B cell (primary cell): Measurements from ENCODE around the gene NUP35. TPM values are rescaled to one million over a fixed set of nuclear protein-coding genes. Genes with fewer than 3 reads are reported as not detected.

ENCODE experiments used
- ATAC-seq: fragments of 200-7000 bp; cut with Tn5 transposase; one replicate; pipeline ENCODE4 v1.10.0; 2021; ENCODE audit warnings: low read depth, mild to moderate bottlenecking, moderate number of reproducible peaks, moderate library complexity
- CTCF ChIA-PET: fragments of 350-600 bp; sonication (Branson Sonifier 250); formaldehyde crosslinking; loops from one replicate; lab custom pipeline; 2021; ENCODE audit warnings: antibody characterized with exemption, inconsistent platforms; lab: Charles Lee
- POLR2A ChIA-PET: fragments of 350-600 bp; sonication (Branson Sonifier 250); formaldehyde crosslinking; loops from one replicate; lab custom pipeline; 2021; ENCODE audit warnings: antibody characterized with exemption; lab: Charles Lee
- DNase-seq: peaks from one replicate; pipeline ENCODE4 v3.0.0; 2013
- H2AFZ ChIP-seq: 2 replicates; pipeline ENCODE4 v1.6.1; 2012; ENCODE audit warnings: mild to moderate bottlenecking, low read depth, low read length; ENCODE audit not compliant: insufficient read depth, poor library complexity, severe bottlenecking
- H3K27ac ChIP-seq, 2 donors: 1 replicate in 1 of 2; 2 replicates in 1 of 2; pipeline ENCODE4 v1.5.1; 2012 to 2013; ENCODE audit warnings: low read length in 2 of 2, mild to moderate bottlenecking in 2 of 2, moderate library complexity in 1 of 2
- H3K27me3 ChIP-seq, 4 experiments: fragments of 200-600 bp in 1 of 4; sonication (generic) in 1 of 4; replicated peaks in 1 of 4; 1 replicate in 2 of 4; 2 replicates in 2 of 4; pipeline versions ENCODE4 v1.6.1 to v1.7.0; 2013 to 2016; ENCODE audit warnings: low read length in 3 of 4, mild to moderate bottlenecking in 2 of 4, mixed read lengths in 1 of 4, moderate library complexity in 1 of 4; ENCODE audit not compliant: insufficient read depth in 4 of 4, control insufficient read depth in 3 of 4; ENCODE audit errors: control extremely low read depth in 1 of 4
- H3K36me3 ChIP-seq, 2 experiments: replicated peaks in 1 of 2; 1 replicate in 1 of 2; 2 replicates in 1 of 2; pipeline versions ENCODE4 v1.6.1 to v1.7.1; 2013; ENCODE audit warnings: low read length in 1 of 2; ENCODE audit not compliant: insufficient read depth in 2 of 2, control insufficient read depth in 1 of 2; ENCODE audit errors: control extremely low read depth in 1 of 2, extremely low read depth in 1 of 2
- H3K4me1 ChIP-seq, 2 donors: fragments of 200-600 bp in 1 of 2; sonication (generic) in 1 of 2; 1 replicate in 1 of 2; 2 replicates in 1 of 2; pipeline versions ENCODE4 v1.5.1 to v1.6.1; 2013 to 2017; ENCODE audit warnings: low read length in 2 of 2; ENCODE audit not compliant: control insufficient read depth in 2 of 2, insufficient read depth in 2 of 2
- H3K4me2 ChIP-seq: replicated peaks from 2 replicates; pipeline ENCODE3; 2012; ENCODE audit warnings: mild to moderate bottlenecking, low read depth, low read length; ENCODE audit not compliant: poor library complexity, severe bottlenecking
- H3K4me3 ChIP-seq, 5 experiments: fragments of 200-600 bp in 1 of 5; sonication (generic) in 1 of 5; 1 replicate in 3 of 5; 2 replicates in 2 of 5; pipeline versions ENCODE4 v1.5.1 to v1.7.0; 2011 to 2016; ENCODE audit warnings: low read length in 4 of 5, mild to moderate bottlenecking in 4 of 5, low read depth in 2 of 5, control low read depth in 1 of 5, moderate library complexity in 1 of 5; ENCODE audit not compliant: insufficient read depth in 1 of 5; ENCODE audit errors: control extremely low read depth in 1 of 5, extremely low read depth in 1 of 5
- H3K79me2 ChIP-seq: fragments of 200-600 bp; sonication (generic); one replicate; pipeline ENCODE4 v1.6.0; 2016; ENCODE audit warnings: low read length; ENCODE audit not compliant: control insufficient read depth, insufficient read depth
- H3K9ac ChIP-seq: fragments of 200-600 bp; sonication (generic); 2 replicates; pipeline ENCODE4 v1.6.1; 2017; ENCODE audit warnings: mild to moderate bottlenecking, low read length, moderate library complexity
- H3K9me3 ChIP-seq, 3 donors: one replicate each; pipeline versions ENCODE4 v1.6.1 to v1.7.1; 2013; ENCODE audit warnings: low read length in 2 of 3; ENCODE audit not compliant: control insufficient read depth in 2 of 3, insufficient read depth in 1 of 3; ENCODE audit errors: control extremely low read depth in 1 of 3
- H4K20me1 ChIP-seq: 2 replicates; pipeline ENCODE4 v1.6.0; 2012; ENCODE audit warnings: mild to moderate bottlenecking, low read length; ENCODE audit not compliant: insufficient read depth, control insufficient read depth, poor library complexity, severe bottlenecking
- H3K27ac Mint-ChIP-seq: one replicate; pipeline ENCODE4 v1.8.0; 2021; ENCODE audit warnings: mixed read lengths
- H3K27me3 Mint-ChIP-seq: one replicate; pipeline ENCODE4 v1.8.0; 2021; ENCODE audit warnings: mixed read lengths
- H3K4me1 Mint-ChIP-seq: one replicate; pipeline ENCODE4 v1.8.0; 2021; ENCODE audit warnings: mixed read lengths
- H3K4me3 Mint-ChIP-seq: one replicate; pipeline ENCODE4 v1.8.0; 2021; ENCODE audit warnings: mixed read lengths
- H3K9me3 Mint-ChIP-seq: one replicate; pipeline ENCODE4 v1.8.0; 2022; ENCODE audit warnings: mixed read lengths; ENCODE audit not compliant: insufficient read depth
- EZH2 ChIP-seq: IDR thresholded peaks from 2 replicates; pipeline ENCODE4 v1.6.1; 2012; ENCODE audit warnings: borderline replicate concordance, low read depth, mild to moderate bottlenecking, moderate library complexity, low read length; ENCODE audit not compliant: insufficient read depth, poor library complexity, severe bottlenecking
- WGBS: methylation state at CpG from one replicate; pipeline ENCODE4 v1.1.5; 2013; ENCODE audit warnings: missing lambda C conversion rate; ENCODE audit not compliant: insufficient coverage; 5-methylcytosine and 5-hydroxymethylcytosine counted together
- intact Hi-C: fragments of 100-400 bp; cut with micrococcal nuclease; formaldehyde crosslinking; loops from one replicate; pipeline ENCODE4 v1.10.0; 2022
- polyA plus RNA-seq: library from polyadenylated mRNA; depleted of rRNA; stranded (reverse); fragments of >200 nt; gene quantifications from 2 replicates; pipeline ENCODE4 v1.2.3, GENCODE V29; 2012
- total RNA-seq, 2 donors: library from RNA; stranded (reverse); fragments of 120-200 nt in 1 of 2; gene quantifications; 1 replicate in 1 of 2; 2 replicates in 1 of 2; pipeline versions ENCODE4 v1.2.3 to v1.2.4, GENCODE V29; 2013 to 2022
- TF ChIP-seq, protein P1 (sequence below): fragments of 200-600 bp; IDR thresholded peaks from one replicate; pipeline ENCODE4 v1.8.0; 2022; ENCODE audit warnings: antibody characterized with exemption, mild to moderate bottlenecking

NUP35 gene
- total and polyA plus RNA-seq, 2 donors (not counting 1 experiment from before 2014, with no cell fraction given) = 8.3 to 26.0 TPM

- no peak overlapping the region for H2AFZ ChIP-seq
- intact Hi-C loops = no loop called here
- ChIA-PET CTCF (no interaction called here), POLR2A (no interaction called here)
- peaks cover 0 to 1% (median 0%) of the 10 kb centered on the region in 3 donors for H3K9me3 ChIP-seq
- no peak overlapping the region for H3K27ac ChIP-seq
- Mint-ChIP-seq H3K4me1 (no peaks in the 10 kb centered on the region), H3K27ac (no peak overlapping the region), H3K27me3 (no peaks in the 10 kb centered on the region), H3K9me3 (no peaks in the 10 kb centered on the region), H3K4me3 (no peak overlapping the region)
- no peak overlapping the region for H3K4me3 ChIP-seq
- no peaks in the 10 kb centered on the region for H3K79me2 ChIP-seq
- 100% methylated on average over 1 of the region's 1 CpG for WGBS
- H4K20me1 ChIP-seq = no peaks in the 10 kb centered on the region
- H3K9ac ChIP-seq = no peak overlapping the region
- H3K36me3 ChIP-seq = no peaks in the 10 kb centered on the region
- no peak overlapping the region for H3K4me2 ChIP-seq
- ATAC-seq (no peak), DNase-seq (no peak)
- TF ChIP-seq EZH2 = no peak
- TF ChIP-seq, protein P1, sequence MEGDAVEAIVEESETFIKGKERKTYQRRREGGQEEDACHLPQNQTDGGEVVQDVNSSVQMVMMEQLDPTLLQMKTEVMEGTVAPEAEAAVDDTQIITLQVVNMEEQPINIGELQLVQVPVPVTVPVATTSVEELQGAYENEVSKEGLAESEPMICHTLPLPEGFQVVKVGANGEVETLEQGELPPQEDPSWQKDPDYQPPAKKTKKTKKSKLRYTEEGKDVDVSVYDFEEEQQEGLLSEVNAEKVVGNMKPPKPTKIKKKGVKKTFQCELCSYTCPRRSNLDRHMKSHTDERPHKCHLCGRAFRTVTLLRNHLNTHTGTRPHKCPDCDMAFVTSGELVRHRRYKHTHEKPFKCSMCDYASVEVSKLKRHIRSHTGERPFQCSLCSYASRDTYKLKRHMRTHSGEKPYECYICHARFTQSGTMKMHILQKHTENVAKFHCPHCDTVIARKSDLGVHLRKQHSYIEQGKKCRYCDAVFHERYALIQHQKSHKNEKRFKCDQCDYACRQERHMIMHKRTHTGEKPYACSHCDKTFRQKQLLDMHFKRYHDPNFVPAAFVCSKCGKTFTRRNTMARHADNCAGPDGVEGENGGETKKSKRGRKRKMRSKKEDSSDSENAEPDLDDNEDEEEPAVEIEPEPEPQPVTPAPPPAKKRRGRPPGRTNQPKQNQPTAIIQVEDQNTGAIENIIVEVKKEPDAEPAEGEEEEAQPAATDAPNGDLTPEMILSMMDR = no peak
- H3K27me3 ChIP-seq = no peaks in the 10 kb centered on the region
- no peaks in the 10 kb centered on the region for H3K4me1 ChIP-seq
These were observed 85.3 kb downstream of the NUP35 start for GRCh38 chr2:183209395-183210028.

Other genes starting within 250 kb of the NUP35 start
- gene NCKAP1, start 86.0 kb upstream of the NUP35 start, total RNA-seq = 0.05 TPM in 1 of 2 replicates, not detected in the other
- 0.32 TPM in 1 of 2 replicates, not detected in the other for gene NCKAP1, start 86.0 kb upstream of the NUP35 start, polyA plus RNA-seq
- 1.7 and 2.0 TPM in 2 replicates for gene DUSP19, start 45.7 kb upstream of the NUP35 start, total RNA-seq
- 0.13 and 0.40 TPM in 2 replicates for gene DUSP19, start 45.7 kb upstream of the NUP35 start, polyA plus RNA-seq